ENCODE results near the gene LRRC1.

The LRRC1 gene

DNA sequence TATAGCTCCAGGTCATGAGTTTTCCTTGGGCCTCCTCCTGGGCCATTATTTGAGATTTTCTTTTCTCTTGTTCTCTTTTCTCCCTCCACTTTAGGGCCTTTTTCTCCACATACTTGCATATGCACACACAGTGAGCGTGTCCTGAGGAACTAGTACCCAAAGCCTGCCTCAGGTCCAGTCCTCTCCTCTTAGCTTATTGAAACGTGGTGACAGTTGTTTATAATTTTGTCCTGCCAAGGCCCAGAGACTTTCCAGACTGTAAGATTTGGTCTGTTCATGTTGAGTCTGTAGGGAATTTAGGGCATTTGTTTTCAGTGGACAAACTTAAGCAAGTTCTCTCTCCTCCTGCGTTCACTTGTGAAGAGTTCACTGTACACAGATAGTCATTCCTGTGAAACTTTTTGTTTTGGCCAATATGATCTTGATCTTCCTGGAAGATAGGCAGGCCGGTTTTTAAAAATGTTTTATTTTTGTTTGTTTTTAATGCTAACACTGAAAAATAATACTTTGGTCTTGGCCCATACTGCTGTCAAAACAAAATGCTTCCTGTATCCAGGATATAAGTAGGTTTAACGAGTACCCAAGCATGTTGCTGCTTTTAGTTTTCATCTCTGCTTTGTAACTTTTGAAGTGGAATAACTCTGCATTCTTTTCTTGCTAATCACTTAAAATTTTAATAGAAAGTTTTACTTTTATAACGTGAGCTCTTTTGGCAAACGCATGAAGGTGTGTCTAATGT is 20.7 kb downstream of the LRRC1 start:
- no peak for DNase-seq (ENCODE audit: low read depth)

DNA sequence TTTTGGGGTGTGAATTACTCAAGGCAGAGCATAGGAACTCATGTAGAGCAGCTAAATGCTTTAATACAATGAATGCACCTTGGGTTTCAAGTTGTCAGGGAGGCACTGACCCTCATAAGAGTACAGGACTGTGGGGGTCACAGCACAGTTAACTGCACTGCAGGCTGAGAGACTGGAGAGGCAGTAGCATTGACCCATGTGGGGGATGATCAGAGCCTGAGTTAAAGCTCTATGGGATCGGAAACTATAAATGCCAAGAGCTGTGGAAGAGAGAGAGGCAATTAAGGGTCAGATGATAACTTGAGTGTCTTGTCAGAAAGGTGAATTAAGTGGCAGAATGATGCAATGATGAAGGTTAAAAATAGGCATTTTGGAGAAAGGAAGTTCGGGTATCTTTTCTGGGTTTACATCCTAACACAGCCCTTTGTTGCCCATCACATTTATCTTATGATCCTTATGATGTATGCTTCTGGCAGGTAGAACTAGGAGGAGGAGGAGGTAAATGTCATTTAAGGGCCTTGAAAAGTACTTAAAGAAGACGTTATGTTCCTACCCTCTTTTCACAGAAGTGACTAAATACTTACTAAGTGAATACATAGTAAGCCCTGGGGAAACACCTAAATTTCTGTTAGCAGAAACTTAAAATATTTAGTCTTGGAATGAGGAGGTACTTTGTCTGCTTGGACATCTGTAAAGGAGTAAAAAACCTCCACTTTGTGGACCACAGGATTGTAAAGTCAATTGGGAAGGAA is 24.2 kb downstream of the LRRC1 start:
- DNase-seq (ENCODE audit: low read depth): no peak

GRCh38 chr6:53822401-53823125 is 27.8 kb downstream of the LRRC1 start:
- DNase-seq (ENCODE audit: low read depth): no peak

DNA sequence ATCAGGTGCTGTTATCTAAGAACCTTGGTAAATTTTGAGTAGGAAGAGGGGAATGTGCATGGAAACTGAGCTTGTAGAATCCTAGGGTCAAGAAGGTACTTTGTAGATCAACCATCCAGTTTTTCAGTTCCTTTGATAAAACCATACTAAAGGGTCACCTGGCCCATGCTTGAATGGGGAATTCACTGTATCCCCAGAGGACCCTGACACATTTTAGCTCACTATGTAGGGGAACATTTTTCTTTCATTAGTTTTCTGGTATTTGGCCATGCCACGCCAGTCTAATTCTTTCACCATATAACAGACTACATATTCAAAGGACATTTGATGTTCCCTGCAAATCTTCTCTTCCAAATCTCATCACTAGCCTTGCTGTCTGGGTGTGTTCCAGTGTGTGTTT is 29.9 kb downstream of the LRRC1 start:
- DNase-seq (ENCODE audit: low read depth): no peak

- no peak for DNase-seq (ENCODE audit: low read depth)
Observed at GRCh38 chr6:53825532-53826321, 30.9 kb downstream of the LRRC1 start.

- no peak for DNase-seq (ENCODE audit: low read depth)
Observed at GRCh38 chr6:53827531-53827930, 32.7 kb downstream of the LRRC1 start.

DNA sequence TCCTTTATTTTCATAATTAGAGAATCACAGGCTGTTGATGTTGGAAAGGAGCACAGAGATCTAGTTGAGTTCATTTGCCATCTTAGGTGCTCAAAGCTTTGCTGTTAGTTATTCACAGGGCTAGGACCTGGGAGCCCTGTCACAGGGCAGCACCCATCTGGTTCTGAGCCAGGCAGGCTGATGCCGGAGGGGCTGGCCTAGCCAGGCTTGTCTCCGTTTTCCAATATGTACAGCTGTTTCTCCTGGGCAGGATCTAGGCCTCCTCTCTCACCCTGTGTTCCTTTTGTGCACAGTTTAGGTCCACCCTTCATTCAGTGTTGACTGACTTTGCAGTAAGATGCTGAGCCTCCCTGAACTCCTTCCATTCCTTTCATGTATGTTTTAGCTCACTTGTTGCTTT is 33.4 kb downstream of the LRRC1 start:
- DNase-seq (ENCODE audit: low read depth): no peak

DNA sequence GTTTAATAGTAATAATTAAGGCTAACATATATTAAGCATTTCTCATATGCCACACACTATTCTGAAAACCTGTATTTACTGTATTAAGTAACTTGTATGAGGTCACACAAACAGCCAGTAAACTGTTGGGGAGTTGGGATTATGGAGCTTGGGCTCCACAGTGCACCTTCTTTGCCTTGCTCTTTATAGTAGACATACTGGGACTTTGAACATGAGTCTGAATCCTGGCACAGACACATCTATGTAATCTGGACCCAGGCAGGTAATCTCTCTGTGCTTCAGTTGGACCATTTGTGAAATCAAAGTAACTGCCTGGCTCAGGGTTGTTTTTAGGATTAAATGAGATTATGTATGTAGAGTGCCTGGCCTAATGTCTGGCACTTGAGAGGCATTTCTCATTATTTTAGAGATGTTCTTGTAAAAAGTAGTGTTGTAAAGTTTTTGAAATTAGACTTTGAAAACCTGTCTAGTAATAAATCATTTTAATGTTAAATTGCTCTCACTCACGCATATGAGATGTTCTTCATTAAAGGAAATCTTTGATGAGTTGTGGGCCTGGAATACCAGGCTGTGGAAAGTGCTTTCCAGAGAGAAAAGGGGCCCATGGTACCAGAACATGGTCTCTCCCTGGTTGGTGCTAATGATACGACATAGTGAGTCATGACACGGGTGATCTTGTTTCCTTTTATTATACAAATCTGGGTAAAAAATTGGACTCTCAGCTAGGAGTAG is 34.3 kb downstream of the LRRC1 start:
- DNase-seq (ENCODE audit: low read depth): no peak

DNA sequence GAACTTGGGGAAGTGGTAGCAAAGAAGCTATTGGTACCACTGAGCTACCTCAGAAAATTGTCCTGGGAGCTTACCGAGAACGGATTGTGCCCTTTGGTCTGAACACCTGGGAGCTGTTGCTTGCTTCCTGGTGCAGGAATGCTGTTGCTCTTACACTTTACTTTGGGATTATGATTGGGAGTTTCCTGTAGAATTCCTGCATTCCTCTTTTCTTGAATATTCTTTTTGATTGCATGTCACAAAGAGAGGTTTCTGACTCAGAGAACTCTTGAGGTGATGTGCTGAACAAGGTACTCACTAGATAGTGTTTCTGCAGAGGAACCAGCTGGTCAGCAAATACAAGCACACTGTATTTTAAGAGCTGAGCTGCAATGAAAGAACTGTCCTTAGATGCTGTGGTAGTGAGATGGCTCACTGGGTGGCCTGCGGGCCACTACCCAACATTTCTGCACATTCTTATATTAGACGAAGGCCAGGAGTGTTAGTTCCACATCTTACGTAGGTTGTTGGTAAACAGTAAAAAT is 35.0 kb downstream of the LRRC1 start:
- DNase-seq (ENCODE audit: low read depth): no peak

- no peak for DNase-seq (ENCODE audit: low read depth)
Observed at GRCh38 chr6:53830366-53830765, 35.6 kb downstream of the LRRC1 start.

DNA sequence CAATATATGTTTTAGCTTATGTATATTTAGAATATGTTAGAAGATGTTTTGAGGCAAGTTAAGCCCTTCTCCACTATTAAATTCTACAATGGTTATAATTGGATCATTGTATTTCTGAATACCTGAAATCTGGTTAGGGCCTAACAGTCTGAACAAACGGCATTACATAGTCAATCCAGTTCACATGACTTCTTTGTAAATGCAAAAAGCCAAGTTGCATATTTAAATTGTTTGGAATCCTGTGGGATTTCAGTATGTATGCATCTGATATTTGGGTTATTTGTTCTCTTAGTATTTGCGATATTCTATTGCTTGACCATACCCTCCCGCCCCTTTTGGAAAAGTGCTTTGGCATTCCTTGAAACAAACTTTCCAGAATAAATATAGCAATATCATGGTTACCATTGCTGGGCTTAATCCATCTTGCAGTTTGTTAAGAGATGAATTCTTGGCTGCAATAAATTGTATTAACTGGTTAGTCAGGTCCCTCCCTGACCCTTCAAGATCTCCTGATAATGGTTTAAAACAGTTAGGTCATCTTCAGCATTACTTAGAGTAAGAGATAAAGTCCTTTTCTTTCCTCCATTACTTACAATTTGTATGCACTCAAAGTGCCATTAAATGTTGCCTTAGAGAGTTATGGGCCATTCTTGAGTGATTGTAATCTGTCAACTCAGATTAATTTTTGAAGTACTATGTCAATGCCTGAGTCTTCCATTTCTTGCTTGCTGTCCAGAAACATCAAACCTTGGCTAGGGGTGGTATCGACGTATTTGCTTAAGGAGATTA is 36.5 kb downstream of the LRRC1 start:
- no peak for DNase-seq (ENCODE audit: low read depth)

- DNase-seq (ENCODE audit: low read depth): no peak
Observed at GRCh38 chr6:53831936-53832660, 37.3 kb downstream of the LRRC1 start.

DNA sequence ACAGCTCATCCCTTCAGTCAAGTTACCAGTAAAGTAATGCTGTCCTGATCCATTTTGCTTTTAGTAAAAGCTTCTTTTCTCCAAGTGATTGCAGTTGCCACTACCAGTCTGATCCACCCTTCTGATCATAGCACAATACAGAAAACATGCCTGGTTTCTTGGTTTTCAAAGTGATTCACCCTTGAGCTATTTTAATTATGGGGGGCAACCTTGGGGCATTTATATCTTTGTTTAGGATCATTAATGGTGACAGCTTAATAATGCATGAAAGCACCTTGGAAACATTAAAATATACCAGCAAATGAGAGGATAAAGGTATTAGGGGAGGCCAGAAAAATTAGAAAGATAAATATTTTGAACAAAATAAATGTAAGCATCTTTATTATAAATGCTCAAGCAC is 38.4 kb downstream of the LRRC1 start:
- no peak for DNase-seq (ENCODE audit: low read depth)

GRCh38 chr6:53834132-53834531 is 39.3 kb downstream of the LRRC1 start:
- DNase-seq (ENCODE audit: low read depth): no peak

- no peak for DNase-seq (ENCODE audit: low read depth)
Observed at GRCh38 chr6:53837865-53838769, 43.3 kb downstream of the LRRC1 start.

DNA sequence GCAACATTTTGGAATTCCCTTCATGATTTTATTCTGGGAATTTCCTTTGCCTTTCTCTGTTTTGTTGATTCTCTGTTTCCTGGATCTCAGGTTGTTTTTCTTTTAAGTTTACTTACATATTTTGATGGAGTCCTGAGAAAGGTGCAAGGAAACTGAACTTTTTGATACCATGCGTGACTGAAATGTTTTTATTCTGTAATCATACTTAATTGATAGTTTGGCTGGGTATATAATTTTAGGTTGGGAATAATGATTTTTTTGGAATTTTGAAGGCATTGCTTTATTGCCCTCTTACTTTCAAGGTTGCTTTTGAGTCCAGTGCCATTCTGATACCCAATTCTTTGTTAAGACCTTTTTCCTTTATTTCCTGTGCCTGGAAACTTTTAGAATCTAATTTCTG is 45.2 kb downstream of the LRRC1 start:
- no peak for DNase-seq (ENCODE audit: low read depth)

DNA sequence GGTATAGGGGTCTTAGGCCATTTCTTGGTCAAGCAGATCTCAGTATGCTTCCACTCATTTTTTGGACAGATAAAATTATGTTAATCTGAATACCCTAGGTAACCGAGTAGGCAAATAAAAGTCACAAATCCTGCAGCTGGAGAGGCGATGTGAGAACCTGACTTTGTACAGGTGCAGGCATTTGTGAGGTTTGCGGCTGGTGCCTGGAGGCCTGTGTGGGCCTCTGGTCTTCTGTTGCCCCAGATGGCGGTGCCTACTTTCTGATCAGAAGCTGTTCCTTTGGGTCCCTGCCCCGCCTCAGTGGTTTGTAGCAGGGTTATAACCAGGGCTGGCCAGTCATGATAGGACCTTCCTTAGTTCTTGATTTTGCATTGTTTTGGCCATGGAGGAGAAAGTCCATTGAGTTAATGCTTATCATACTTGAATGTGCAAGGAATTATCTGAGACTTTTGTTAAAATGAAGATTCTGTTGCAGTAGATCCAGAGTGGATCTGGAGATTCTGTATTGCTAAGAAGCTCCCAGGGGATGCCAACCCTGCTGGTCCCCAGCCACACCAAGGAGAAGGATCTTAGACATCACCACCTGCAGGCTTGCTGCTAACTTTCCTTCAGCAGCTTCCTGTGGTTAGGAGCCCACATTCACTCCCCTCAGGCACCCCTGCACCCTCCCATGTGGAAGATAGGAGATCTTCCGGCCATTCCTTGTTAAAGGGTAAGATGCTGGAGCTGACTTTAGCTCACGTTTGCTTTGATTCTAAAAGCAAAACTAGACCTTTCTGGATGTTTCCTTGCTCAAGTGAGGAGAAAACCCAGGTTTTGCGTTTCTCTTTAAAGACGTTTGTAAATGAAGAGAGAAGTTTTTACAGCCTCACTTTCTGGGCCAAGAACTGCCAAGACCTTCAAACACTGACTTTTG is 50.7 kb downstream of the LRRC1 start:
- no peak for DNase-seq (ENCODE audit: low read depth)

- no peak for DNase-seq (ENCODE audit: low read depth)
Observed at GRCh38 chr6:53846250-53846649, 51.4 kb downstream of the LRRC1 start.
